ENCODE data around the gene DLL4. TPM values are rescaled to one million over a fixed set of nuclear protein-coding genes. Genes with fewer than 3 reads are reported as not detected.

DLL4 gene
- total RNA-seq, 2 experiments from 2014 or later: 0.11 TPM; not detected in 1

- DNase-seq: no peak
- H3K4me3 Mint-ChIP-seq: no peak overlapping the region
- H3K27ac Mint-ChIP-seq: no peak overlapping the region
- POLR2A ChIA-PET: no interaction called here
- H3K4me1 Mint-ChIP-seq: peaks cover 4% of the 10 kb centered on the region
- H3K27me3 Mint-ChIP-seq: peaks cover 5% of the 10 kb centered on the region
- no peak for ATAC-seq (ENCODE audit: low read depth)
- no peaks in the 10 kb centered on the region for H3K36me3 Mint-ChIP-seq
- H3K9me3 Mint-ChIP-seq: no peaks in the 10 kb centered on the region
Measured at GRCh38 chr15:40969363-40969762, 40.2 kb downstream of the DLL4 start.

- Mint-ChIP-seq H3K27ac (no peak overlapping the region), H3K4me1 (peaks cover 4% of the 10 kb centered on the region), H3K4me3 (no peak overlapping the region), H3K9me3 (no peaks in the 10 kb centered on the region), H3K27me3 (no peaks in the 10 kb centered on the region), H3K36me3 (peaks cover 7% of the 10 kb centered on the region)
- DNase-seq (no peak), ATAC-seq (ENCODE audit: low read depth) (no peak)
- POLR2A ChIA-PET: no interaction called here
Measured at GRCh38 chr15:40974879-40975278, 45.7 kb downstream of the DLL4 start.

DNA sequence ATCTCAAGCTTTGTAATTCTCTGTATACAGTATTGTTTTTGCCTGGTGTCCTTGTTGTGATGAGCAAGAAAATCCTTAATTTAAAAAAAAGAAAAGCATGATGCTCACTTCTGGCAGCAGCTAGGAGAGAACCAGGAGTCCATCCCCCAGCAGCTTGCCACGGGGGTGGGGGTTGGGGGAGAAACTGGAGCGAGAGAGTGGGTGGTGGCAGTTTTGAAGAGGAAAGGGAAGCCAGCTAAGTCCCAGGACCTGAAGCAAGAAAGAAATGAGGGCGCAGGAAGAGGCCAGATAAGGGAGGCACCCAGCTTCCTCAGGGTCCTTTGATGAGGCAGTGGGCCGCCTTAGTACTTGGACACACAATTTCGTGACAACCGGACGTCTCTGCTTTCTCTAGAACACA lies 47.7 kb downstream of the DLL4 start:
- no peak overlapping the region for H3K4me3 Mint-ChIP-seq
- H3K4me1 Mint-ChIP-seq: peaks cover 7% of the 10 kb centered on the region
- H3K27me3 Mint-ChIP-seq: no peaks in the 10 kb centered on the region
- ATAC-seq (ENCODE audit: low read depth) (no peak), DNase-seq (no peak)
- no peak overlapping the region for H3K27ac Mint-ChIP-seq
- peaks cover 16% of the 10 kb centered on the region for H3K36me3 Mint-ChIP-seq
- no peaks in the 10 kb centered on the region for H3K9me3 Mint-ChIP-seq
- POLR2A ChIA-PET: no interaction called here

- no peak for ATAC-seq (ENCODE audit: low read depth)
- Mint-ChIP-seq H3K36me3 (peaks cover 22% of the 10 kb centered on the region), H3K27ac (peak overlapping the region; percentile 28), H3K9me3 (no peaks in the 10 kb centered on the region), H3K4me3 (no peak overlapping the region), H3K4me1 (peaks cover 4% of the 10 kb centered on the region), H3K27me3 (no peaks in the 10 kb centered on the region)
- no peak for DNase-seq
- POLR2A ChIA-PET: interaction anchor here (0.6 kb wide), 1 partner anchor 259 kb away, joined by 3 read pairs; no protein-coding TSS in a partner anchor
Measured at GRCh38 chr15:40978141-40978540, 49.0 kb downstream of the DLL4 start.

- no peak for ATAC-seq (ENCODE audit: low read depth)
- Mint-ChIP-seq H3K36me3 (peaks cover 23% of the 10 kb centered on the region), H3K4me3 (no peak overlapping the region), H3K4me1 (peaks cover 4% of the 10 kb centered on the region), H3K27me3 (no peaks in the 10 kb centered on the region), H3K9me3 (no peaks in the 10 kb centered on the region), H3K27ac (peak overlapping the region; percentile 28)
- POLR2A ChIA-PET: no interaction called here
- no peak for DNase-seq
Measured at GRCh38 chr15:40978562-40978961, 49.4 kb downstream of the DLL4 start.

GRCh38 chr15:40981186-40981585 lies 52.0 kb downstream of the DLL4 start:
- Mint-ChIP-seq H3K9me3 (no peaks in the 10 kb centered on the region), H3K27me3 (no peaks in the 10 kb centered on the region), H3K4me3 (no peak overlapping the region), H3K36me3 (peaks cover 26% of the 10 kb centered on the region), H3K27ac (peak overlapping the region; percentile 61), H3K4me1 (peaks cover 4% of the 10 kb centered on the region)
- ATAC-seq (ENCODE audit: low read depth) (no peak), DNase-seq (no peak)
- POLR2A ChIA-PET: no interaction called here

DNA sequence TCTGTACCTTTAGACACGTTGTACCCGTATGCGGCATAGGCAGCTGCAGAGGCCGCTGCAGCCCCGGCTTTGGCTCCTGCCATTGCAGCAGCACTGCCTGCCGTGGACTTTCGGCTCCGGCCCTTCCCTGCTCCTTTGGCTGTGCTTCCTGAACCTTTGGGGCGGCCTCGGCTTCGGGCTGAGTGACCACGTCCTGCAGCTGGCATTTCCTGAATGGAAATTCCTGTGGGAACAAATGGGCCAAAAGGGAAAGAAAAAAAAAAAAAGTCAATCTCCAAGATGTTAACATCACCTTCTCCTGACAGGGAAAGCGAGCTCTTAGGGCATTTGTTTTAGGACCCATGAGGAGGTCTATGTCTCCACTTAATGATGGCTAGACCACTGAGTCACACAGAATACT lies 53.7 kb downstream of the DLL4 start:
- no peak overlapping the region for H3K27ac Mint-ChIP-seq
- POLR2A ChIA-PET: interaction anchor here (0.8 kb wide), 1 partner anchor 88 kb away, joined by 3 read pairs; no protein-coding TSS in a partner anchor
- ATAC-seq (ENCODE audit: low read depth) (no peak), DNase-seq (no peak)
- H3K4me1 Mint-ChIP-seq: peaks cover 4% of the 10 kb centered on the region
- no peaks in the 10 kb centered on the region for H3K9me3 Mint-ChIP-seq
- H3K36me3 Mint-ChIP-seq: peaks cover 32% of the 10 kb centered on the region
- H3K4me3 Mint-ChIP-seq: no peak overlapping the region
- H3K27me3 Mint-ChIP-seq: no peaks in the 10 kb centered on the region

GRCh38 chr15:40984406-40984805 lies 55.3 kb downstream of the DLL4 start:
- Mint-ChIP-seq H3K36me3 (peaks cover 34% of the 10 kb centered on the region), H3K27me3 (no peaks in the 10 kb centered on the region), H3K27ac (no peak overlapping the region), H3K4me1 (peaks cover 4% of the 10 kb centered on the region), H3K4me3 (no peak overlapping the region), H3K9me3 (no peaks in the 10 kb centered on the region)
- POLR2A ChIA-PET: no interaction called here
- ATAC-seq (ENCODE audit: low read depth) (no peak), DNase-seq (no peak)

DNA sequence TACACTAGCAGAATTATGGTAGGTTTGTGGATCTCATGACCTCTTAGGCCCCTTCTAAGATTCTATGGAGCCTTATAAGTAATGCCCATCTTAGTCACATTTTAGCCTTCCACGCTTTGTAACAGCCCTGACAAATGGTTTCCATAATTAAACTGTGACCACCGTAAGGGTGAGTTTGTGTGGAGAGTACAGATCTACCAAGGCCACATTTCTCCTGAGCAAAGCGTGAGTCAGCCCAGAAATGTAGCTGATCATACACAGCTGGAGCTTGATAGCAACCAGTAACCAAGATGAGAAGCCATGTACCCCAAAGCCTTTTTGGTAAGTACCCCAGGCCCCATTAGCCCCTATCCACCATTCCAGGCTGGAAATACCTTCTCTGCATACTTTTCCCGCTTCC lies 55.8 kb downstream of the DLL4 start:
- Mint-ChIP-seq H3K4me3 (no peak overlapping the region), H3K27ac (no peak overlapping the region), H3K27me3 (no peaks in the 10 kb centered on the region), H3K36me3 (peaks cover 33% of the 10 kb centered on the region), H3K4me1 (peaks cover 4% of the 10 kb centered on the region), H3K9me3 (no peaks in the 10 kb centered on the region)
- POLR2A ChIA-PET: no interaction called here
- DNase-seq: no peak
- no peak for ATAC-seq (ENCODE audit: low read depth)

- POLR2A ChIA-PET: interaction anchor here (0.6 kb wide), 1 partner anchor 24 kb away, joined by 3 read pairs; no protein-coding TSS in a partner anchor
- Mint-ChIP-seq H3K36me3 (peaks cover 37% of the 10 kb centered on the region), H3K4me3 (no peak overlapping the region), H3K27ac (no peak overlapping the region), H3K4me1 (peaks cover 5% of the 10 kb centered on the region), H3K9me3 (no peaks in the 10 kb centered on the region), H3K27me3 (no peaks in the 10 kb centered on the region)
- no peak for DNase-seq
- ATAC-seq (ENCODE audit: low read depth): peak; percentile 30
Measured at GRCh38 chr15:40985541-40986330, 56.6 kb downstream of the DLL4 start.

GRCh38 chr15:40986820-40987219 lies 57.7 kb downstream of the DLL4 start:
- Mint-ChIP-seq H3K4me1 (peaks cover 4% of the 10 kb centered on the region), H3K27me3 (no peaks in the 10 kb centered on the region), H3K9me3 (no peaks in the 10 kb centered on the region), H3K36me3 (peaks cover 40% of the 10 kb centered on the region), H3K4me3 (no peak overlapping the region), H3K27ac (no peak overlapping the region)
- no peak for ATAC-seq (ENCODE audit: low read depth)
- POLR2A ChIA-PET: no interaction called here
- DNase-seq: no peak

- H3K27me3 Mint-ChIP-seq: no peaks in the 10 kb centered on the region
- H3K4me1 Mint-ChIP-seq: peaks cover 3% of the 10 kb centered on the region
- ATAC-seq (ENCODE audit: low read depth): no peak
- H3K27ac Mint-ChIP-seq: no peak overlapping the region
- H3K4me3 Mint-ChIP-seq: no peak overlapping the region
- H3K9me3 Mint-ChIP-seq: no peaks in the 10 kb centered on the region
- peaks cover 34% of the 10 kb centered on the region for H3K36me3 Mint-ChIP-seq
- POLR2A ChIA-PET: no interaction called here
- DNase-seq: no peak
Measured at GRCh38 chr15:40988156-40988555, 59.0 kb downstream of the DLL4 start.

Data from activated naive CD8-positive, alpha-beta T cell treated with anti-CD3 and anti-CD28 coated beads, Interleukin-2, amount 10 ng/mL, durations not matched to agents 7 days and 5 days (primary cell).